Astrocyte (in vitro differentiated cells and primary cell): ENCODE measurements around the gene ARFIP1. TPM values are rescaled to one million over a fixed set of nuclear protein-coding genes. Genes with fewer than 3 reads are reported as not detected.

Experiments
- DNase-seq: peaks from one replicate; pipeline ENCODE4 v3.0.0-alpha.2; 2010; ENCODE audit warnings: low read depth
- FAIRE-seq: peaks from 2 replicates; lab custom pipeline; 2011; peaks lifted over from hg19 to GRCh38; lab: Jason Lieb, UNC
- H2AFZ ChIP-seq: 2 replicates; pipeline ENCODE4 v1.6.0; 2012; ENCODE audit warnings: low read depth, low read length, inconsistent platforms
- H3K27ac ChIP-seq: 2 replicates; pipeline ENCODE4 v1.5.1; 2011; ENCODE audit warnings: low read depth, low read length, inconsistent platforms
- H3K27me3 ChIP-seq: 2 replicates; pipeline ENCODE4 v1.6.0; 2011; ENCODE audit warnings: low read length, inconsistent platforms; ENCODE audit not compliant: insufficient read depth
- H3K36me3 ChIP-seq: 2 replicates; pipeline ENCODE4 v1.5.1; 2011; ENCODE audit warnings: low read length, inconsistent platforms; ENCODE audit not compliant: insufficient read depth
- H3K4me1 ChIP-seq: 2 replicates; pipeline ENCODE4 v1.5.1; 2011; ENCODE audit warnings: low read length, inconsistent platforms; ENCODE audit not compliant: insufficient read depth
- H3K4me2 ChIP-seq: 2 replicates; pipeline ENCODE4 v1.6.0; 2012; ENCODE audit warnings: low read length, inconsistent platforms
- H3K4me3 ChIP-seq: 2 replicates; pipeline ENCODE4 v1.5.1; 2011; ENCODE audit warnings: low read depth, mild to moderate bottlenecking, low read length, inconsistent platforms; ENCODE audit not compliant: insufficient read depth
- H3K79me2 ChIP-seq: 2 replicates; pipeline ENCODE4 v1.6.0; 2012; ENCODE audit warnings: mild to moderate bottlenecking, low read length, inconsistent platforms; ENCODE audit not compliant: insufficient read depth
- H3K9ac ChIP-seq: 2 replicates; pipeline ENCODE4 v1.6.0; 2012; ENCODE audit warnings: mild to moderate bottlenecking, low read length, inconsistent platforms
- H3K9me3 ChIP-seq: 2 replicates; pipeline ENCODE4 v1.5.1; 2012; ENCODE audit warnings: low read depth, mild to moderate bottlenecking, low read length, inconsistent platforms; ENCODE audit not compliant: insufficient read depth
- H4K20me1 ChIP-seq: 2 replicates; pipeline ENCODE4 v1.6.0; 2012; ENCODE audit warnings: low read length, inconsistent platforms; ENCODE audit not compliant: insufficient read depth
- H3K27ac Mint-ChIP-seq: one replicate; pipeline ENCODE4 v1.8.0; 2021; ENCODE audit warnings: mild to moderate bottlenecking, mixed read lengths; ENCODE audit not compliant: unreplicated experiment
- H3K27me3 Mint-ChIP-seq: one replicate; pipeline ENCODE4 v1.8.0; 2021; ENCODE audit warnings: low read depth, mixed read lengths; ENCODE audit not compliant: unreplicated experiment
- H3K36me3 Mint-ChIP-seq: one replicate; pipeline ENCODE4 v1.8.0; 2021; ENCODE audit warnings: low read depth, mixed read lengths; ENCODE audit not compliant: unreplicated experiment
- H3K4me1 Mint-ChIP-seq: one replicate; pipeline ENCODE4 v1.8.0; 2021; ENCODE audit warnings: low read depth, mixed read lengths; ENCODE audit not compliant: unreplicated experiment
- H3K4me3 Mint-ChIP-seq: one replicate; pipeline ENCODE4 v1.8.0; 2021; ENCODE audit warnings: mild to moderate bottlenecking, moderate library complexity, mixed read lengths; ENCODE audit not compliant: unreplicated experiment
- H3K9me3 Mint-ChIP-seq: one replicate; pipeline ENCODE4 v1.8.0; 2021; ENCODE audit warnings: mild to moderate bottlenecking, mixed read lengths; ENCODE audit not compliant: unreplicated experiment
- EZH2 ChIP-seq: IDR thresholded peaks from 2 replicates; pipeline ENCODE4 v1.6.1; 2012; ENCODE audit warnings: mild to moderate bottlenecking, low read length, inconsistent platforms; ENCODE audit not compliant: insufficient read depth
- total RNA-seq: library from RNA; stranded (reverse); gene quantifications from 2 replicates; pipeline ENCODE4 v1.2.1, GENCODE V29; 2021
- TF ChIP-seq, protein P1 (sequence below): IDR thresholded peaks from 2 replicates; pipeline ENCODE4 v1.5.1; 2011; ENCODE audit warnings: low read depth, mild to moderate bottlenecking, inconsistent platforms, low read length, moderate library complexity; ENCODE audit not compliant: insufficient read depth

The ARFIP1 gene
- total RNA-seq, 1 donor from 2014 or later, result 30.7 TPM

DNA sequence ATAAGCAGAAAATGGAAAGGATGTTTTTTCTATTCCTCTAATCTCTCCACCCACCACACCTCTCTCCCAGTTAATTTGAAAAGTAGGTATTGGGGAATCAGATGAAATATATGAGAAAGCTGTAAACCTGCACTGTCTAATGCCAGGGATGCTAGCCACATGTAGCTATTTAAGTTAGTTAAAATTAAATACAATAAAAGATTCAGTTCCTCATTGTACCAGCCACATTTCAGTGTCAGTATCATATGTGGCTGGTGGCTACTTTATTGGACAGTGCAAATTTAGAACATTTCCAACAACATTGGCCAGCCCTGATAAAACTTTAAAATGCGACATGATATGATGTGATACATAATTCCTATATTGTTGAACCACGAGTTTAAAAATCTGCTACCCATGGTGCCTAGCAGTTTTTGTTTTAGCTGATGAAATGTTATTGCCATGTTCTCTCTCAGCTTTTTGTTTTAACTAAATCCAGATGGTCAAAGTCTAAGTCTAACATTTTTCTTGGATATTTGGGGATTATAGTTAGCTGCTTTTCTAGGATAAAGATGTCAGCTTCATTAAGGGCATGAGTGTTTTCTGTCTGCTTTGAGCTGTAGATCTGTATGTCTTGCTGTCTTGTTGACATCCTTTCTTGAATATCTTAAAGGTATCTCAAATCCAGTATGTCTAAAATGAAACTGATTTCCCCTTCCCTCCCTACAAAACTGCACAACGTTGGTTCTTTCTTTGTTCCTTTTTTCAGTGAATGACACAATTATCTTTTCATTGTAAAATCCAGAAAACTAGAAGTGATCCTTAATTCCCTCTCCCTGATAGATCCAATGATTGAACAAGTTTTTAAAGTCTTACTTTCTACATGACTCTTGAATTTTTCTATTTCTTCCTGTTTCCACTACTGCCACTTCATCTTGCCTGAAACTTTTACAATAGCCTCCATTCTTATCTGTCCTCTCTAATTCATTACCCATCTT is 6.2 kb downstream of the ARFIP1 start:
- TF ChIP-seq, protein P1, sequence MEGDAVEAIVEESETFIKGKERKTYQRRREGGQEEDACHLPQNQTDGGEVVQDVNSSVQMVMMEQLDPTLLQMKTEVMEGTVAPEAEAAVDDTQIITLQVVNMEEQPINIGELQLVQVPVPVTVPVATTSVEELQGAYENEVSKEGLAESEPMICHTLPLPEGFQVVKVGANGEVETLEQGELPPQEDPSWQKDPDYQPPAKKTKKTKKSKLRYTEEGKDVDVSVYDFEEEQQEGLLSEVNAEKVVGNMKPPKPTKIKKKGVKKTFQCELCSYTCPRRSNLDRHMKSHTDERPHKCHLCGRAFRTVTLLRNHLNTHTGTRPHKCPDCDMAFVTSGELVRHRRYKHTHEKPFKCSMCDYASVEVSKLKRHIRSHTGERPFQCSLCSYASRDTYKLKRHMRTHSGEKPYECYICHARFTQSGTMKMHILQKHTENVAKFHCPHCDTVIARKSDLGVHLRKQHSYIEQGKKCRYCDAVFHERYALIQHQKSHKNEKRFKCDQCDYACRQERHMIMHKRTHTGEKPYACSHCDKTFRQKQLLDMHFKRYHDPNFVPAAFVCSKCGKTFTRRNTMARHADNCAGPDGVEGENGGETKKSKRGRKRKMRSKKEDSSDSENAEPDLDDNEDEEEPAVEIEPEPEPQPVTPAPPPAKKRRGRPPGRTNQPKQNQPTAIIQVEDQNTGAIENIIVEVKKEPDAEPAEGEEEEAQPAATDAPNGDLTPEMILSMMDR, result no peak
- TF ChIP-seq EZH2, result no peak
- FAIRE-seq, result peak; percentile 13

DNA sequence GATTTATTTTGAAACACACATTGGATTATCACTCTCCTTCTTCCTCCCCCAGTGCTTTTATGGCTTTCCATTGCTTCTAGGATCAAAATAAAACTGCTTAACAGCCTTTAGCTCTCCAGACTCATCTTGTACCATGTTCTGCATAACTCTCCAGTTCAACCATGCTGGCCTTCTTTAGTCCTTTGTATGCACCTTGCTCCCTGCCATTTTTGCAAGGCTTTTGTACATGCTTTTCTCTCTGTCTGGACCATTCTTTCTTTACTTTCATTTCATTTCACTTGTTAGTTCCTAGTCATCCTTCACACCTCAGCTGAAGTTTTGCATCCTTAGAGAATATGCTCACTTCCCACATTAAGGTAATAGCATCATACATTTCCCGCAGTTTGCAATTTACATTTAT is 6.9 kb downstream of the ARFIP1 start:
- H3K36me3 Mint-ChIP-seq, result no peaks in the 10 kb centered on the region
- peaks cover 11% of the 10 kb centered on the region for H3K4me1 Mint-ChIP-seq
- no peak for DNase-seq
- Histone ChIP-seq H3K9me3 (no peaks in the 10 kb centered on the region), H3K79me2 (peaks cover 92% of the 10 kb centered on the region), H3K4me1 (peaks cover 6% of the 10 kb centered on the region), H3K27ac (no peak overlapping the region), H3K27me3 (no peaks in the 10 kb centered on the region), H3K4me2 (no peak overlapping the region), H3K4me3 (no peak overlapping the region), H3K9ac (no peak overlapping the region), H4K20me1 (peaks cover 92% of the 10 kb centered on the region), H2AFZ (no peak overlapping the region), H3K36me3 (peaks cover 4% of the 10 kb centered on the region)
- no peak overlapping the region for H3K4me3 Mint-ChIP-seq
- no peaks in the 10 kb centered on the region for H3K9me3 Mint-ChIP-seq
- peak; percentile 26 for FAIRE-seq
- H3K27ac Mint-ChIP-seq, result no peak overlapping the region
- no peaks in the 10 kb centered on the region for H3K27me3 Mint-ChIP-seq
- no peak for TF ChIP-seq EZH2
- TF ChIP-seq, protein P1, result no peak

More for the DNA sequence above, 6.2 kb downstream of the ARFIP1 start:
- Histone ChIP-seq H3K4me1 (peaks cover 6% of the 10 kb centered on the region), H3K9ac (no peak overlapping the region), H3K79me2 (peaks cover 92% of the 10 kb centered on the region), H3K9me3 (no peaks in the 10 kb centered on the region), H3K4me3 (no peak overlapping the region), H4K20me1 (peaks cover 93% of the 10 kb centered on the region), H3K36me3 (peaks cover 4% of the 10 kb centered on the region), H3K27ac (no peak overlapping the region), H2AFZ (no peak overlapping the region), H3K4me2 (no peak overlapping the region), H3K27me3 (no peaks in the 10 kb centered on the region)
- no peak overlapping the region for H3K27ac Mint-ChIP-seq
- H3K4me1 Mint-ChIP-seq, result peaks cover 13% of the 10 kb centered on the region
- no peaks in the 10 kb centered on the region for H3K27me3 Mint-ChIP-seq
- H3K36me3 Mint-ChIP-seq, result no peaks in the 10 kb centered on the region
- H3K9me3 Mint-ChIP-seq, result no peaks in the 10 kb centered on the region
- no peak for DNase-seq
- no peak overlapping the region for H3K4me3 Mint-ChIP-seq

DNA sequence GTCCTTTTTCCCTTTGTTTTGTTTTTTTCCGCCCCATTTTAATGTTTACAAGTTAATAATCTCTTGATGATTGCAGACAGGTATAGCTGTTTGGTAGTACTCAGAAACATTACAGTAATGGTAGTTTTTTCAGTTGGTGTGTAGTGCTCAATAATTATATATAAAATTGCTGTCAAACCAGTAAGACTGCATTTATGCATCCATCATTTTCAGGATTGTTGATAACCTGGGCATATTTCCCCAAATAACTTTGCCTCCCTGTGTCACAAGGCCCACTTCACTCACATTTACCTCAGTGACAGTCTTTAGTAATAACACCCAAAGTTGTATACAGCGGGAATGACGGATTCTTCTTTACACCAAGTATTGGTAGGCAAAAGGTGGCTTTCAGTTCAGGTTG is 16.1 kb downstream of the ARFIP1 start:
- Mint-ChIP-seq H3K27ac (no peak overlapping the region), H3K4me3 (no peak overlapping the region), H3K27me3 (no peaks in the 10 kb centered on the region), H3K9me3 (no peaks in the 10 kb centered on the region), H3K4me1 (peaks cover under 1% of the 10 kb centered on the region), H3K36me3 (no peaks in the 10 kb centered on the region)
- H3K9me3 ChIP-seq, result no peaks in the 10 kb centered on the region
- H3K4me1 ChIP-seq, result no peaks in the 10 kb centered on the region
- H3K27ac ChIP-seq, result no peak overlapping the region
- no peak overlapping the region for H3K4me3 ChIP-seq
- no peak overlapping the region for H2AFZ ChIP-seq
- H3K27me3 ChIP-seq, result no peaks in the 10 kb centered on the region
- H3K9ac ChIP-seq, result no peak overlapping the region
- H3K4me2 ChIP-seq, result no peak overlapping the region
- peaks cover 58% of the 10 kb centered on the region for H4K20me1 ChIP-seq
- peaks cover 83% of the 10 kb centered on the region for H3K79me2 ChIP-seq
- DNase-seq, result no peak
- FAIRE-seq, result no peak
- TF ChIP-seq, protein P1, result no peak
- TF ChIP-seq EZH2, result no peak
- H3K36me3 ChIP-seq, result no peaks in the 10 kb centered on the region
